ENCODE measurements around the gene PON2. TPM values are rescaled to one million over a fixed set of nuclear protein-coding genes. Genes with fewer than 3 reads are reported as not detected.
A peak's percentile ranks its signal among the peaks of the same experiment; 100 is the strongest.

Gene PON2
- total RNA-seq, 1 experiment from 2014 or later = 50.3 TPM

- no peaks in the 10 kb centered on the region for H4K20me1 ChIP-seq (ENCODE audit: insufficient read depth)
- peak overlapping the region; percentile 28; the same call in 1 of the 2 replicates for H3K4me3 ChIP-seq
- H3K27ac ChIP-seq = no peak overlapping the region
- no peaks in the 10 kb centered on the region for H3K36me3 ChIP-seq (ENCODE audit: low read depth)
- H2AFZ ChIP-seq = peak overlapping the region; percentile 74; the same call in 1 of the 2 replicates
- peak; percentile 46 to 54 for DNase-seq
- H3K27me3 ChIP-seq (ENCODE audit: insufficient read depth, low read depth) = no peaks in the 10 kb centered on the region
- intact Hi-C loops (cut with micrococcal nuclease; ENCODE audit: unreplicated experiment) = loop anchor here (1.0 to 5.0 kb wide), 5 partner anchors 80 to 1188 kb away; partner anchors contain the start of gene PON3
- H3F3A ChIP-seq (ENCODE audit: insufficient read depth, low read depth) = no peaks in the 10 kb centered on the region
- H3K9me2 ChIP-seq (ENCODE audit: insufficient read depth) = no peaks in the 10 kb centered on the region
- no peaks in the 10 kb centered on the region for H3K9me3 ChIP-seq (ENCODE audit: insufficient read depth, low read depth)
- no TSS peak for BruUV-seq (replicated peaks)
- H3K4me2 ChIP-seq = peak overlapping the region; percentile 32; the same call in 1 of the 2 replicates
- H3K4me1 ChIP-seq (replicated peaks; ENCODE audit: insufficient read depth) = no peaks in the 10 kb centered on the region
- TF ChIP-seq CTCF (conservative IDR thresholded peaks at IDR 0.05) = peak; percentile 87
- no peak for TF ChIP-seq EZH2 (IDR thresholded peaks at IDR 0.05; ENCODE audit: low read depth)
- no peaks in the 10 kb centered on the region for H3K79me2 ChIP-seq (ENCODE audit: low read depth)
- POLR2A ChIA-PET (ENCODE audit: unreplicated experiment) = no interaction called here
- CTCF ChIA-PET = interaction anchor here (0.6 to 2.1 kb wide), 10 partner anchors 14 to 1040 kb away, joined by 3 to 12 read pairs (median 5); no protein-coding TSS in a partner anchor
Measured at GRCh38 chr7:95476904-95477594, 42.2 kb upstream of the PON2 start.

DNA sequence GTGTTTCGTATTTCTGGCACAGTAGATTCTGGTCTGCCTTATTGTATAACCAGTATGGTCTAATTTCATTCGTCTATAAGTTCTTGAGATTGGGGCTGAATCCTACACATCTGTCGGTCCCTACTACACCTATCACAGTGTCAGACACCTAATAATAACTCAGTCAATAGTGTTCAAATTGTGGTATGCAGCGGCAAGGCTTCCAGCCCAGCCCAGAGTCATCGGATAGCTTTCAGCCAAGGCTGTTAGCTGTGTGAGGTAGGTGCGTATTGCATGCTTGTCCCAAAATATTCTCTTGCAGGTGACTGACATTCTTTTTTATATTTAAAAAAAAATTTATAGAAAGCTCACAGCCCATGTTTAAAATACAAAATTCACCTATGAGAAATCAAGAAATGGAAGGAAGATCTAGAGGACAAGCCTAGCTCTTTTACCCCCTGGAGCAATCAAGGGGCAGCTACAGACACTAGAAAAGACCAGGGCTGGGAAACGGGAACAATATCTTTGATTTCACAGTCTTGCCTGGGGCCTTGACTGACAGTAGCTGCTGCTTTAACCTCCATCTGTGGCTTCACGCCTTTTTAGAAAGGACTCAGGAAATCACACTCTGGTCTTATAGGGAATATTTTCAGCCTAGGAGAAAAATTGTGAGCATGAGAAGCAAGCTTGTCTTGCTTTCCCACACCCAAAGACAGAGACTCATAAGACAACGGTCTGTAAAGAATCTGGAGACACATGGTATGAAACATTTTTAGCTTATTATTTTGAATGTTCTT, 41.4 kb upstream of the PON2 start:
- no peaks in the 10 kb centered on the region for H4K20me1 ChIP-seq (ENCODE audit: insufficient read depth)
- no peaks in the 10 kb centered on the region for H3K27me3 ChIP-seq (ENCODE audit: insufficient read depth, low read depth)
- H3K79me2 ChIP-seq (ENCODE audit: low read depth) = no peaks in the 10 kb centered on the region
- intact Hi-C loops (cut with micrococcal nuclease; ENCODE audit: unreplicated experiment) = loop anchor here (5.0 kb wide), 3 partner anchors 79 to 274 kb away; partner anchors contain the start of gene PON3
- H3K36me3 ChIP-seq (ENCODE audit: low read depth) = no peaks in the 10 kb centered on the region
- H3K9me2 ChIP-seq (ENCODE audit: insufficient read depth) = no peaks in the 10 kb centered on the region
- peak overlapping the region; percentile 28; the same call in 1 of the 2 replicates for H3K4me3 ChIP-seq
- ChIA-PET POLR2A (ENCODE audit: unreplicated experiment) (no interaction called here), CTCF (interaction anchor here (0.6 to 2.1 kb wide), 10 partner anchors 14 to 1464 kb away, joined by 3 to 12 read pairs (median 6); no protein-coding TSS in a partner anchor)
- H3F3A ChIP-seq (ENCODE audit: insufficient read depth, low read depth) = no peaks in the 10 kb centered on the region
- no peak overlapping the region for H3K27ac ChIP-seq
- H3K4me2 ChIP-seq = peak overlapping the region; percentile 32; the same call in 1 of the 2 replicates
- no TSS peak for BruUV-seq (replicated peaks)
- no peak for DNase-seq
- H3K4me1 ChIP-seq (replicated peaks; ENCODE audit: insufficient read depth) = no peaks in the 10 kb centered on the region
- TF ChIP-seq EZH2 (IDR thresholded peaks at IDR 0.05; ENCODE audit: low read depth) (no peak), CTCF (conservative IDR thresholded peaks at IDR 0.05) (no peak)
- peak overlapping the region; percentile 74; the same call in 1 of the 2 replicates for H2AFZ ChIP-seq
- H3K9me3 ChIP-seq (ENCODE audit: insufficient read depth, low read depth) = no peaks in the 10 kb centered on the region

GRCh38 chr7:95473276-95473985, 38.6 kb upstream of the PON2 start:
- no peaks in the 10 kb centered on the region for H3K36me3 ChIP-seq (ENCODE audit: low read depth)
- no peak overlapping the region for H3K4me2 ChIP-seq
- H3K27me3 ChIP-seq (ENCODE audit: insufficient read depth, low read depth) = no peaks in the 10 kb centered on the region
- intact Hi-C loops (cut with micrococcal nuclease; ENCODE audit: unreplicated experiment) = no loop called here
- no peak for DNase-seq
- H3K4me3 ChIP-seq = no peak overlapping the region
- TF ChIP-seq EZH2 (IDR thresholded peaks at IDR 0.05; ENCODE audit: low read depth) (no peak), CTCF (conservative IDR thresholded peaks at IDR 0.05) (no peak)
- no peaks in the 10 kb centered on the region for H3K79me2 ChIP-seq (ENCODE audit: low read depth)
- no peaks in the 10 kb centered on the region for H3K9me2 ChIP-seq (ENCODE audit: insufficient read depth)
- no peaks in the 10 kb centered on the region for H3K4me1 ChIP-seq (replicated peaks; ENCODE audit: insufficient read depth)
- H2AFZ ChIP-seq = no peak overlapping the region
- CTCF ChIA-PET = no interaction called here
- H3K9me3 ChIP-seq (ENCODE audit: insufficient read depth, low read depth) = no peaks in the 10 kb centered on the region
- H3F3A ChIP-seq (ENCODE audit: insufficient read depth, low read depth) = no peaks in the 10 kb centered on the region
- H4K20me1 ChIP-seq (ENCODE audit: insufficient read depth) = no peaks in the 10 kb centered on the region
- no peak overlapping the region for H3K27ac ChIP-seq
- no TSS peak for BruUV-seq (replicated peaks)
- POLR2A ChIA-PET (ENCODE audit: unreplicated experiment) = no interaction called here
